ENCODE measurements around the gene SH3PXD2B.
"Not testable (repeated sequence)": the region's sequence is repeated elsewhere in the genome, so short reads cannot be mapped to it uniquely, and the experiment has no call there.

Gene SH3PXD2B

GRCh38 chr5:172293745-172294342 is 160.5 kb downstream of the SH3PXD2B start:
- no peak for DNase-seq (ENCODE audit: low spot score)
- peak; percentile 78 for TF ChIP-seq CTCF (conservative IDR thresholded peaks at IDR 0.05; ENCODE audit: low read depth)
- no peak overlapping the region for H3K27ac ChIP-seq
- CTCF ChIA-PET = interaction anchor here (0.6 to 1.7 kb wide), 20 partner anchors 9 to 278 kb away, joined by 3 to 14 read pairs (median 4); no protein-coding TSS in a partner anchor
- POLR2A ChIA-PET (ENCODE audit: low non-redundant PET) = interaction anchor here (0.6 kb wide), 1 partner anchor 20 kb away, joined by 5 read pairs; no protein-coding TSS in a partner anchor

- TF ChIP-seq CTCF (conservative IDR thresholded peaks at IDR 0.05; ENCODE audit: low read depth) = peak; percentile 99
- peak; percentile 67 for DNase-seq (ENCODE audit: low spot score)
- CTCF ChIA-PET = interaction anchor here (0.5 to 1.7 kb wide), 24 partner anchors 8 to 1010 kb away, joined by 3 to 14 read pairs (median 4); no protein-coding TSS in a partner anchor
- H3K27ac ChIP-seq = no peak overlapping the region
- POLR2A ChIA-PET (ENCODE audit: low non-redundant PET) = interaction anchor here (0.6 kb wide), 1 partner anchor 20 kb away, joined by 5 read pairs; no protein-coding TSS in a partner anchor
These were observed 161.1 kb downstream of the SH3PXD2B start for GRCh38 chr5:172293054-172293744.

GRCh38 chr5:172291837-172292236 is 162.5 kb downstream of the SH3PXD2B start:
- CTCF ChIA-PET = interaction anchor here (0.7 to 0.9 kb wide), 2 partner anchors 11 to 17 kb away, joined by 3 to 4 read pairs; no protein-coding TSS in a partner anchor
- DNase-seq (ENCODE audit: low spot score); H3K27ac ChIP-seq; POLR2A ChIA-PET (ENCODE audit: low non-redundant PET): not testable (repeated sequence)

- no peak for TF ChIP-seq CTCF (conservative IDR thresholded peaks at IDR 0.05; ENCODE audit: low read depth)
These were observed 165.9 kb downstream of the SH3PXD2B start for GRCh38 chr5:172288465-172288864.

GRCh38 chr5:172287140-172287539 is 167.2 kb downstream of the SH3PXD2B start:
- POLR2A ChIA-PET (ENCODE audit: low non-redundant PET); DNase-seq (ENCODE audit: low spot score); H3K27ac ChIP-seq: not testable (repeated sequence)
- CTCF ChIA-PET = interaction anchor here (0.6 kb wide), 1 partner anchor 347 kb away, joined by 3 read pairs; no protein-coding TSS in a partner anchor

More at GRCh38 chr5:172288465-172288864, 165.9 kb downstream of the SH3PXD2B start:
- DNase-seq (ENCODE audit: low spot score) = no peak
- CTCF ChIA-PET = interaction anchor here (0.6 kb wide), 1 partner anchor 10 kb away, joined by 5 read pairs; no protein-coding TSS in a partner anchor
- no peak overlapping the region for H3K27ac ChIP-seq
- POLR2A ChIA-PET (ENCODE audit: low non-redundant PET) = no interaction called here

GRCh38 chr5:172285226-172286143 is 168.8 kb downstream of the SH3PXD2B start:
- ChIA-PET POLR2A (ENCODE audit: low non-redundant PET) (interaction anchor here (0.6 kb wide), 1 partner anchor 29 kb away, joined by 3 read pairs; no protein-coding TSS in a partner anchor), CTCF (interaction anchor here (0.6 to 1.6 kb wide), 6 partner anchors 8 to 526 kb away, joined by 3 to 8 read pairs (median 3); no protein-coding TSS in a partner anchor)
- no peak overlapping the region for H3K27ac ChIP-seq
- no peak for DNase-seq (ENCODE audit: low spot score)
- TF ChIP-seq CTCF (conservative IDR thresholded peaks at IDR 0.05; ENCODE audit: low read depth) = no peak

- CTCF ChIA-PET = interaction anchor here (0.6 to 1.6 kb wide), 3 partner anchors 9 to 127 kb away, joined by 3 to 8 read pairs (median 3); no protein-coding TSS in a partner anchor
These were observed 169.7 kb downstream of the SH3PXD2B start for GRCh38 chr5:172284611-172284980.

More at GRCh38 chr5:172284611-172284980, 169.7 kb downstream of the SH3PXD2B start:
- POLR2A ChIA-PET (ENCODE audit: low non-redundant PET) = no interaction called here
- H3K27ac ChIP-seq = peak overlapping the region; percentile 90
- DNase-seq (ENCODE audit: low spot score) = peak; percentile 27
- TF ChIP-seq CTCF (conservative IDR thresholded peaks at IDR 0.05; ENCODE audit: low read depth) = no peak

Data from RWPE1 (cell line).